OCI-LY1 (cell line): ENCODE results near the gene PHF19.

Source experiments
- H2AFZ ChIP-seq: fragments of 200-600 bp; sonication (generic), shearing (Covaris generic); 2 replicates; pipeline ENCODE4 v1.6.0; 2014; ENCODE audit warnings: antibody characterized with exemption, mild to moderate bottlenecking, low read length
- H3F3A ChIP-seq: fragments of 200-600 bp; sonication (generic), shearing (Covaris generic); 2 replicates; pipeline ENCODE4 v1.6.0; 2014; ENCODE audit warnings: mild to moderate bottlenecking, antibody characterized with exemption, low read length, moderate library complexity; ENCODE audit not compliant: insufficient read depth
- H3K27ac ChIP-seq: fragments of 200-600 bp; sonication (generic); 2 replicates; pipeline ENCODE4 v1.5.1; 2014; ENCODE audit warnings: low read length, mixed run types, mild to moderate bottlenecking, low read depth; ENCODE audit not compliant: poor library complexity, severe bottlenecking
- H3K27me3 ChIP-seq: fragments of 200-600 bp; sonication (generic); 2 replicates; pipeline ENCODE4 v1.6.0; 2014; ENCODE audit warnings: antibody characterized with exemption, mild to moderate bottlenecking, low read length, moderate library complexity; ENCODE audit not compliant: insufficient read depth
- H3K36me3 ChIP-seq: fragments of 200-600 bp; sonication (generic); 2 replicates; pipeline ENCODE4 v1.6.1; 2014; ENCODE audit warnings: mild to moderate bottlenecking, antibody characterized with exemption, low read length, moderate library complexity, mixed read lengths; ENCODE audit not compliant: insufficient read depth
- H3K4me1 ChIP-seq: fragments of 200-600 bp; sonication (generic); 2 replicates; pipeline ENCODE4 v1.5.1; 2014; ENCODE audit warnings: mild to moderate bottlenecking, low read length, moderate library complexity; ENCODE audit not compliant: insufficient read depth, severe bottlenecking
- H3K4me2 ChIP-seq: fragments of 200-600 bp; sonication (generic), shearing (Covaris generic); 2 replicates; pipeline ENCODE4 v1.6.1; 2014; ENCODE audit warnings: low read length
- H3K4me3 ChIP-seq: fragments of 200-600 bp; sonication (generic); 2 replicates; pipeline ENCODE4 v1.5.1; 2014; ENCODE audit warnings: low read length, low read depth, mild to moderate bottlenecking, mixed read lengths; ENCODE audit not compliant: poor library complexity, severe bottlenecking
- H3K79me2 ChIP-seq: fragments of 200-600 bp; shearing (Covaris generic); 2 replicates; pipeline ENCODE4 v1.6.1; 2016; ENCODE audit warnings: mixed run types, low read length, mixed read lengths; ENCODE audit not compliant: insufficient read depth
- H3K9ac ChIP-seq: fragments of 200-600 bp; sonication (generic), shearing (Covaris generic); 2 replicates; pipeline ENCODE4 v1.6.1; 2014; ENCODE audit warnings: mild to moderate bottlenecking, low read length, mixed read lengths
- H3K9me2 ChIP-seq: fragments of 200-600 bp; sonication (generic), shearing (Covaris generic); 2 replicates; pipeline ENCODE4 v1.6.1; 2014; ENCODE audit warnings: low read depth, mild to moderate bottlenecking, low read length, mixed read lengths
- H3K9me3 ChIP-seq: fragments of 200-600 bp; shearing (Covaris generic); 2 replicates; pipeline ENCODE4 v1.6.1; 2014; ENCODE audit warnings: low read length, mixed read lengths
- H4K20me1 ChIP-seq: fragments of 200-600 bp; sonication (generic), shearing (Covaris generic); 2 replicates; pipeline ENCODE4 v1.6.0; 2016; ENCODE audit warnings: mild to moderate bottlenecking, low read length; ENCODE audit not compliant: insufficient read depth
- EZH2 ChIP-seq: fragments of 200-600 bp; sonication (generic), shearing (Covaris generic); IDR thresholded peaks from 2 replicates; pipeline ENCODE4 v1.8.0; 2017; ENCODE audit warnings: borderline replicate concordance, mixed run types, mild to moderate bottlenecking, antibody characterized with exemption, low read length, moderate library complexity, mixed read lengths
- TF ChIP-seq, protein P1 (sequence below): fragments of 200-600 bp; sonication (generic), shearing (Covaris generic); IDR thresholded peaks from 2 replicates; pipeline ENCODE4 v1.5.1; 2017; ENCODE audit warnings: mild to moderate bottlenecking, antibody characterized with exemption, low read length, moderate library complexity, mixed read lengths

Gene PHF19

DNA sequence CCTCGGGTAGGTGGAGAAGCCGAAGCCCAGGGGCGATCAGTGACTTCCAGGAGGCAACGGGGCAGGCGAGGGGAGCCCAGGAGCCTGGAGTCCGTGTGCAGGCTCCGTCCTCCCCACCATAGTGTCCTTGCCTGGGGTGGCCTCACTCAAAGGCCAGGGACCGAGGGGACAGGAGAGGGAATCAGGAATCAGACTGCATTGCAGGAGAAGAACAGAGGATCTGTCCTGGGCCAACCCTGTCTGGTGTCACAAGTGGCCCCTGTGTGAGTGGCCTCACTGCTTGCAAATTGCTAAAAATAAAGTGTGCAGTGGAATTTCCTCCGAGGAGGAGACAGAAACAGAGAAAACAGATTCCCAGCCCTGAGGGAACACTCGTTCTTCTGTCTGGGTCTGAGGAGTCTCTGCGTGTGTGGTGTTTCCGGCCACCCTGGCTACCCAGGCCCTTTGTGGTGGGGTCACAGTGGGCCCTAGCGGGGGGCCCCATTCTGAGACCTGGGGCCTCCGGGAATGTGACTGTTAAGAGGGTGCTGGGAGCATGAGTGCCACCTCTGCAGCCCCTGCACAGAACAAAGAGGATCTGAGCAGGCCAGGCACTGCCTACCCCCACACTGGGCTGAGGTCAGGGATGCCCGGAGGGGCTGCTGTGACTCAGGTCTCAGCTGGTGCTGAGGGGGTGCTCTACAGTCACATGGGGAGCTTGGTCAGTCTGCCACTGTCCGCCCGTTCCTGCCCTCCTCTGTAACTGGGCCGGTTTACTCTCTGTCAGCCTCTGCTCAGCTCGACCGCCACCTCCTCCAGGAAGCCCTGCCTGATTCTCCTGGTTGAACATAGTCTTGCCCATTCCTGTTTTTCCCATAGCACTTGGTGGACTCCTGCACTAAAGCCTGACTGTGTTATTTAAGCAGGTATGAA, 42.2 kb upstream of the PHF19 start:
- H3K4me2 ChIP-seq = no peak overlapping the region
- H3K4me1 ChIP-seq = peaks cover 10% of the 10 kb centered on the region
- no peak overlapping the region for H3K9ac ChIP-seq
- H3K9me2 ChIP-seq = no peaks in the 10 kb centered on the region
- H3K79me2 ChIP-seq = no peaks in the 10 kb centered on the region
- H3K9me3 ChIP-seq = no peaks in the 10 kb centered on the region
- H3K36me3 ChIP-seq = peaks cover 6% of the 10 kb centered on the region; the same call in 1 of the 2 replicates
- no peaks in the 10 kb centered on the region for H3F3A ChIP-seq
- H3K27me3 ChIP-seq = no peaks in the 10 kb centered on the region
- H2AFZ ChIP-seq = no peak overlapping the region
- no peak overlapping the region for H3K4me3 ChIP-seq
- H3K27ac ChIP-seq = no peak overlapping the region
- no peak for TF ChIP-seq EZH2
- TF ChIP-seq, protein P1, sequence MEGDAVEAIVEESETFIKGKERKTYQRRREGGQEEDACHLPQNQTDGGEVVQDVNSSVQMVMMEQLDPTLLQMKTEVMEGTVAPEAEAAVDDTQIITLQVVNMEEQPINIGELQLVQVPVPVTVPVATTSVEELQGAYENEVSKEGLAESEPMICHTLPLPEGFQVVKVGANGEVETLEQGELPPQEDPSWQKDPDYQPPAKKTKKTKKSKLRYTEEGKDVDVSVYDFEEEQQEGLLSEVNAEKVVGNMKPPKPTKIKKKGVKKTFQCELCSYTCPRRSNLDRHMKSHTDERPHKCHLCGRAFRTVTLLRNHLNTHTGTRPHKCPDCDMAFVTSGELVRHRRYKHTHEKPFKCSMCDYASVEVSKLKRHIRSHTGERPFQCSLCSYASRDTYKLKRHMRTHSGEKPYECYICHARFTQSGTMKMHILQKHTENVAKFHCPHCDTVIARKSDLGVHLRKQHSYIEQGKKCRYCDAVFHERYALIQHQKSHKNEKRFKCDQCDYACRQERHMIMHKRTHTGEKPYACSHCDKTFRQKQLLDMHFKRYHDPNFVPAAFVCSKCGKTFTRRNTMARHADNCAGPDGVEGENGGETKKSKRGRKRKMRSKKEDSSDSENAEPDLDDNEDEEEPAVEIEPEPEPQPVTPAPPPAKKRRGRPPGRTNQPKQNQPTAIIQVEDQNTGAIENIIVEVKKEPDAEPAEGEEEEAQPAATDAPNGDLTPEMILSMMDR = no peak
- H4K20me1 ChIP-seq = no peaks in the 10 kb centered on the region

DNA sequence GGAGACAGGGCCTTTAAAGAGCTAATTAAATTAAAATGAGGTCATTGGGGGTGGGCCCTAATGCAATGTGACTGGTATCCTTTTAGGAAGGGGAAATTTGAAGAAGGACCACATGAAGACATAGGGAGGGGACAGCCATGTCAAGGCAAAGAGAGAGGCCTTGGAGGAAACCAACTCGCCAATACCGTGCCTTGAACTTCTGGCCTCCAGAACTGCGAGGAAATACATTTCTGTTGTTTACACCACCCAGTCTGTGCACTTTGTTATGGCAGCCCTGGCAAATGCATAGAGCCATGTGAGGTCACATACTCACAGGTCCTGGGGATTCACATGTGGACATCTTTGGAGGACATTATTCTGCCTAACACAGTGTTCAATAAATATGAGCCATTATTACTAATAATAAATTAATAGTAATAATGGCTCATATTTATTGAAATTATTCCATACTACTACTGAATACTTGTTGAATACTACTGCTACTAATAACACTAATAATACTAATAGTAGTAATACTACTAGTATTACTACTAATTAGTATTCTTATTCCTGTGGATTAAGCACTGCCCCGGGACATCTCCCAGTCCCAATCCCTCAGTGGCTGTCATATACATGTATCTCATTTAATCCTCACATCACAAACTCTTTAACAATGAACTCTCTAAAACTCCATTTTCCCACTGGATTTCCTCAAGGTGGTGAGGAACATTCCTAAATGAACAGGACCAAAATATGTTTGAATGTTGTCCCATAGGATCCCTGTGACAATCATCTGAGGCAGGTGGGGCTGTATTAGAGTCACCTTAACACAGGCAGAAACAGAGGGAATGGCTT, 41.2 kb upstream of the PHF19 start:
- Histone ChIP-seq H3K4me1 (peaks cover 10% of the 10 kb centered on the region), H4K20me1 (no peaks in the 10 kb centered on the region), H3K36me3 (peaks cover 6% of the 10 kb centered on the region; the same call in 1 of the 2 replicates), H3K9me3 (no peaks in the 10 kb centered on the region), H3K4me2 (no peak overlapping the region), H2AFZ (no peak overlapping the region), H3K9me2 (no peaks in the 10 kb centered on the region), H3K27ac (no peak overlapping the region), H3K9ac (no peak overlapping the region), H3K4me3 (no peak overlapping the region), H3F3A (no peaks in the 10 kb centered on the region), H3K79me2 (no peaks in the 10 kb centered on the region), H3K27me3 (no peaks in the 10 kb centered on the region)
- no peak for TF ChIP-seq EZH2
- TF ChIP-seq, protein P1 = no peak

DNA sequence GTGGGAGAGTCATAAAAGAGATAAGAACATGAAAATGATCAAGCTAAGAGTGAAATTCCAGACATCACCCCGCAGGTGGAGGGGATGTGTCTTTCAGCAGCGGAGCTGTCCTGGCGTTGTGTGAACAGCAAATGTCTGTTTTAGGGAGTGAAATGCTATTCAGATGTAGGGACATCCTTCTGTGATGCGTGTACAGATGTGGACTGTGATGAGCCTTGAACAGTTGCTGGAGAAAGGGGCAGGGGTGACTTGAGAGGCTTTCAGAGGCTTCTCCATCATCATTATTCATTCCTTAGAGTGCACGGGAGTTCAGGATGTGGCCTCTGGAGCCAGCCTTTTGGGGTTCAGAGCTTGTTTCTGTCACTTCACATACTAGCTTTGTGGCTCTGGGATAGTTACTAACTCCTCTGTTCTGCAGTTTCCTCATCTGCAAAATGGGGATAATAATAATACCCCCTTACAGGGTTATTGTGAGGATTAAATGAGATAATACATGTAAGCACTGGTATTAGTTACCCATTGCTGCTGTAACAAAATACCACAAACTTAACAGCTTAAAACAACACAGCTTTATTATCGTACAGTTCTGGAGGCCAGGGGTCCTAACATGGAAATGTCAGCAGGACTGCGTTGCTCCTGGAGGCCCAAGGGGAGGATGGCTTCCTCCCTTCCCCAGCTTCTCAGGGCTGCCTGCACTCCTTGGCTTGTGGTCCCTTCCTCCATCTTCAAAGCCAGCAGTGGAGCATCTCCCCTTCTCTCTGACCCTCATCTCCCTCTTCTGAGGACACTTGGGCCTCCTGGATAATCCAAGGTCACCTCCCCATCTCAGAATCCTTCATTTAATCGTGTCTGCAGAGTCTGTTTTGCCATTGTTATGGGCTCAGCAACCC, 40.2 kb upstream of the PHF19 start:
- Histone ChIP-seq H3K36me3 (peaks cover 6% of the 10 kb centered on the region; the same call in 1 of the 2 replicates), H3F3A (no peaks in the 10 kb centered on the region), H3K4me2 (no peak overlapping the region), H3K9me3 (no peaks in the 10 kb centered on the region), H3K79me2 (no peaks in the 10 kb centered on the region), H3K4me1 (peaks cover 10% of the 10 kb centered on the region), H3K27me3 (no peaks in the 10 kb centered on the region), H4K20me1 (no peaks in the 10 kb centered on the region), H3K9ac (no peak overlapping the region), H3K9me2 (no peaks in the 10 kb centered on the region), H3K4me3 (no peak overlapping the region), H2AFZ (no peak overlapping the region), H3K27ac (no peak overlapping the region)
- TF ChIP-seq, protein P1 = no peak
- no peak for TF ChIP-seq EZH2
